HG03565 (cell line): ENCODE results near the gene TXNRD2.

Source experiments
- ATAC-seq: cut with Tn5 transposase; IDR thresholded peaks from one replicate; pipeline ENCODE4 v1.9.1; 2021; ENCODE audit warnings: mild to moderate bottlenecking, moderate library complexity; ENCODE audit not compliant: unreplicated experiment

TXNRD2 gene

GRCh38 chr22:19967850-19968449 is 26.3 kb upstream of the TXNRD2 start:
- ATAC-seq: no peak

DNA sequence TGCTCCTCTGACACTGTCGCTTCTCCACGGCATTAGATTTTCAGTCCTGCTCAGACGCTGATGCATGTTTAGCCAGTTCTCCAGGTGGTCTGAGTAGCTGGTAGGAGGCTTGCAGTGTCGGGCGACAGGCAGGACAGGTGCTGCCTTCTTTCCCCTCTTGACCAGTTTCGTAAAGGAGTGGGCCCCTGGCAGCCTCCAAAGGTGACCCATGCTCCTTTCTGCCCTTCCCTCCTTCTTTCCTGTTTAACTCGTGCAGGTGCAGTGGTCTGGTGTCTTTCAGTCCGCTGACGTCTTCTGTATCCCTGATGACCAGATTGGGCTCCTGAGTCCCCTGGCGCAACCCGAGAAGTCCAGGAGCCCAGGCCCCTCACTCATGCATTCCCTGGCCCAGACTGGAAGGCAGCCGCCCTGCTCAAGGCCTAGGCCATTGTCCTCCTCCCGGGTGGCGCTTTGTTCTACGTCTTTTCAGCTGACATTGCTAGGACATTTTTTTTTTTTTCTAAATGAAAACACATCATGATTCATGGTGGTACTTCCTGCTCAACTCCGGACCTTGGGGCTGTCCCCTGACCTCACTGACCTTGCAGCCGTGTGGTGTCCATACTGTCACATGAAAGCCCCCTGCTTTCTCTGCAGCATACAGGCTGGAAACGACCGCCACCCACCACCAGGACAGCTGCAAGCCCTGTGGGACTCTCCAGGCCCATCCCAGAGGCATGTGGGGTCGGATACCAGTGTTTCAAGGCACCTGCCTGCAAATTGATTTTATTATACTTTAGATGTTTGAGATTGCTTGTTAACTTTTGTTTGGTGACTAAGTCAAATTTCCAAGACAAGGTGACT is 25.5 kb upstream of the TXNRD2 start:
- no peak for ATAC-seq

DNA sequence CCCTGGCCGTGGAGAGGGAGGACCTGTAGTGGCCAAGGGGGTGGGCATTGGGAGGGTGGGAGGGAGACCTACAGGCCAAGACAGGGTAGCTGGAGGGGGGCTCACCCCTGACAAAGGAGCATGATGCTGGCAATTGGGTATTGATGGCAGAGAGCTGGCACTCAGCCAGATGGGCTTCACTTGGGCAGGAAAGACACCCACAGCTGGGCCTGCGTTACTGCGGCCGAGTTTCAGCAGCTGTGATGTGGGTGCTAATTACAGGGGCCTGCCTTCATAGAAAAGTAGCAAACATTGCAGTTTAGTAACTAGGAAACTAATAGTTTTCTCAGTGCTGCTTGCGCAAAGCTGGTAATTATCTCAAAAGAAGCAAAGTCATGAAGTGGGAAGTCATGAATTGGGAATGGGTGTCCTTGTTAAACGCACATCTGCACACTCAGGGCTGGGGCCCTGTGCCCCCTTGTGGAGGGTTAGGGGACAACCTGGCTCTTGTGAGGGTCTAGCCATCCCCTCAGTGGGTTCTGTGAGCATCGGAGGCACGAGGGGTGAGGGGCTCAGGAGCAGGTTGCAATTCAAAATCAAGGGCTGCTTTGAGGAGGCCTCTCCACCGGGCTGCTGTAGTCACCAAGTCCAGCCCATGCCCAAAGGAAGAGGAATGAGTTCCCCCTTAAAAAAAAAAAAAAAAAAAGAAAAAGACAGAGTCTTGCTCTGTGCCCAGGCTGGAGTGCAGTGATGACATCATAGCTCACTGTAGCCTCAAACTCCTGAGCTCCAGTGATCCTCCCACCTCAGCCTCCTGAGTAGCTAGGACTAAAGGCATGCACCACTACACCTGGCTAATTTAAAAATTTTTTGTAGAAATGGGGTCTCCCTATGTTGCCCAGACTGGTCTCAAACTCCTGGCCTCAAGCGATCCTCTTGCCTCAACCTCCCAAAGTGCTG is 24.4 kb upstream of the TXNRD2 start:
- ATAC-seq: no peak

DNA sequence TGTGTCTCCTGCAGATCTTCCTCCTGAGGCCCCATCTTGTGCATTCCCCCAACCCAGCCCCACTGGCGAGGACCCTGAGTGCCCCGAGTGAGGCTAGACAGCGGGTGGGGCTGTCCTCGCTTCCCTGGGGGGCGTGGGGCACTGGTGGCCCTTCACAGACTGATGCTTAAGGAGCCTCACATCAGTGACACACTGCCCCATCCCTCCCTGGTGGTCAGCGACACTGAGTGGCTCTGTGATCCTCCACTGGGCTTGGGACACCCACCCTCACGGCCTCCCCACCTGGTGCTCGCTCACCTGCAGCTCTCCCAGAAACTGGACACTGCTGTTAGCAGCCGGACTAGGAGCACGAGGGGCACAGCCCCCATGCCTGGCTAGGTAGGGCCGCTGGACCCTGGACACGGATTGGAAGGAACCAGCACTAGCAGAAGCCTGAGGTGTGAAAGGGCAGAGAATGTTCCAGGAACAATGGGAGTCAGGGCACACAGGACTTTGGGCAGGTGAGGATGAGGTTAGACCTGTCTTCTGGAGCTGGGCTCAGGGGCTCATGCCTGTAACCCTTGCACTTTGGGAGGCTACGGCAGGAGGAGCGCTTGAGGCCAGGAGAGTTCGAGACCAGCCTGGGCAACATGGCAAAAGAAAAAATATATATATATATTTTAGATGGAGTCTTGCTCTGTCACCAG is 23.2 kb upstream of the TXNRD2 start:
- no peak for ATAC-seq

DNA sequence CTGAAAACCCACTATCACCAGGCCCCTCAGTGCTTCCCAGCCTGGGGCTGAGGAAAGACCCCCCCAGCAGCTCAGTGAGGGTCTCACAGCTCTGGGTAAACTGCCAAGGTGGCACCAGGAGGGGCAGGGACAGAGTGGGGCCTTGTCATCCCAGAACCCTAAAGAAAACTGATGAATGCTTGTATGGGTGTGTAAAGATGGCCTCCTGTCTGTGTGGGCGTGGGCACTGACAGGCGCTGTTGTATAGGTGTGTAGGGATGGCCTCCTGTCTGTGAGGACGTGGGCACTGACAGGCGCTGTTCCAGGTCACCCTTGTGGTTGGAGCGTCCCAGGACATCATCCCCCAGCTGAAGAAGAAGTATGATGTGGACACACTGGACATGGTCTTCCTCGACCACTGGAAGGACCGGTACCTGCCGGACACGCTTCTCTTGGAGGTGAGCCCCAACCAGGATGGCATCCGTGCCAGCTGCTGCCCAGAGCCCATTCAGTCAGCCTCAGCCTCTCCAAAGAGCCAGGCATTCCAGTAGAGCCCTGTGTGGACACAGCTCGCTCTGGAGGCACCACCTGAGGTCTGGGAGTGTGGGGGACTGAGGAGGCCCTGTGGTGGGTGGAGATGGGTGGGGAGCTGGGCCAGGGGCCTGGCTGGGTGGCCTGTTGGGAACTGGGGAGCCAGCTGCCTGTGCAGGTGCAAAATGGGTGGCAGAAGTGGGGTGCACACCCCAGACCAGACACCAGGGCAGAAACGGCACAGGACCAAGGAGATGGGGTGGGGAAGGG is 22.4 kb upstream of the TXNRD2 start:
- no peak for ATAC-seq

GRCh38 chr22:19962909-19963806 is 21.5 kb upstream of the TXNRD2 start:
- no peak for ATAC-seq

- no peak for ATAC-seq
Measured at GRCh38 chr22:19962246-19962908, 20.8 kb upstream of the TXNRD2 start.

DNA sequence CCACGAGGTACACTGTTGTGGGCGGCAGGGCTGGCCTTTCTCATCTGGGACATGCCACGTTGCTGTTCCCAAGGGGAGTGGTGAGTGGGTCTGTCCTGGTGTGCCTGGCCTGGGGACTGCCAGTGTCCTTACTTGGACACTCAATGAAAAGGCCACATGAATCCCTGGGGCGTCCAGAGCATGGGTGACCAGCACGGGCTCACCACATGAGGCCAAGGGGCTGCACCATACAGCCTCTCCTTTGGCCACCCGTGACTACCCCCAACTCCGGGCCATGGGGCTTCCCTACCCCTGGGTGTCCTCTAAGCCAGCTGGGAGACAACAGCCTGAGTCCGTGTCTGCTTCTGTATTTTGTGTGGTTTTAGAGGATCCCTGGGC is 20.2 kb upstream of the TXNRD2 start:
- ATAC-seq: no peak

DNA sequence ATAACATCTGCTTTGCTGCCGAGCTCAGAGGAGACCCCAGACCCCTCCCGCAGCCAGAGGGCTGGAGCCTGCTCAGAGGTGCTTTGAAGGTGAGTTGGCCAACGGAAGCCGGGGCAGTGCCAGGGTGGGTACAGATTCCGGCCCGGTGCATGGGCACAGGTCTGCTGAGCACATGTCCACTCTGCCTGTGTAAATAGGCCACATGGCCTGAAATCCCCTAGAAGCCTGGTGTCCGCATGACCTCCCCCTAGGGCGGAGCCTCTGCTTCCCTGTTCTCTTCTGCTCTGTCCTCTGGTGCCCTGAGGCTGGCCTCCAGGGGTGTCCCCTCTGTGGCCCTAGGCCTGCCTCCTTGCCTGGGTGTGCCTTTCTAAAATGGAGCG is 19.6 kb upstream of the TXNRD2 start:
- ATAC-seq: no peak

GRCh38 chr22:19960491-19961200 is 19.0 kb upstream of the TXNRD2 start:
- ATAC-seq: no peak

DNA sequence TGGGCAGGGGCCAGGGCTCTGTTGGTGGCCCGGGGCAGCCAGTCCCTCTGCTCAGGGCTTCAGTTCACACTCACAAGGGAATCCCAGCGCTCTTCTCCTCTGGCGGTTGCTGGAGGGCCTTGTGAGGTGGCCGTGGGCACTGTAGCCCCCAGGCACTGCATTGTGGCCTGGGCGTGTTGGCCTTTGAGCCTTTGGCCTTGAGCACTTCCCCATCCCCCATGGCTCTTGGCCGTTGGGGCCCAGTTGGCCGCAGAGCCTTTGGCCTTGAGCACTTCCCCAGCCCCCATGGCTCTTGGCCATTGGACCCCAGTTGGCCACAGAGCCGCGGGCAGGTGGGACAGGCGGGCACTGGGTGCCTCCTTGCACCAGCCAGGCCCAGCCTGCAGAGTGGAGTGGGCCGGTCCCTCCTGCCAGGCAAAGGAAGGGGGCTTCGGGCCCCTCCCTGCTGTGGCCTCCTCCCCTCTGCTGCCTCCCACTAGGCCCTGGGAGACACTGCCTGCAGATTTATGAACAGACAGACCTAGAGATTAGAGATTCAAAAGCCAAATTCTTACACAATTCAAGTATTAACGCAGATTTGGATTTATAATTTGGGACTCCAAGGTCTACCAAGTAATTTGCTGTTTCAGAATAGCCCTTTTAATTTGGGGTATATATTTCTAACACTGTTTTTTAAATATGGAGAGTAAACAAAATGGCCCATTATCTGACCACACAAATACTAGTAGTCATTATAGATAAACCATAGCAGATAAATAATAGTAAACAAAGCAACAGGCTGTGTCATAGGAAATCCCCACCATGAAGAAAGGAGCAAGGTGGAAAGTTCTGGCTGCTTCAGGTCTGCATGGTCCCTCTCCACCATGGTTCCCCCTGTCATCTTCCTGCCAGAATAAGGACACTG is 18.2 kb upstream of the TXNRD2 start:
- ATAC-seq: no peak

DNA sequence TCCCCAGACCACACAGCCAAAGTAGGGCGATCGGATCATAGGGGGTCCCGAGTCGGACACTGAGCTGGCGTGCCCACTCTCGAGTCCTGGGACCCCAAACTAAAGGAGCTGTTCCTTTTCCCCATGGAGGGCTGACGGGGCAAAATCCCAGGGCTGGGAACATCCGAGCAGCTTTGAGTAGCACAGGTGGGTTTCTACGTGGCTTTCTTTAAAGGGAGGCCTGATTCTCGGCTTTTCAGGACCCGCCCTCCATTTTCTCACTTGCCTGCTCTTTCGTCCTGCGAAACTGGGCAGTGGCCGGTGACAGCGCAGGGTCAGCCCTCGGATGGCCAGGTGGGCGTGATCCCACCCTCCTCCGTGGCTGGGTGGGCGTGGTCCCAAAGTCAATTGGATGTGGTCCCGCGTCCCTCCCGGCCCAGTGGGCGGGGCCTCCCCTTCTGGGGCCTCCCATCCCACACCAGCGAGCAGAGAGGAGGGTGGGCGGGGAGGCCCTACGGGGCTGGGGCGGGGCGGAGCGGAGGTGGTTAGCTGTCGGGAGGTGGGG is 17.5 kb upstream of the TXNRD2 start:
- ATAC-seq: no peak

GRCh38 chr22:19958083-19959042 is 16.7 kb upstream of the TXNRD2 start:
- no peak for ATAC-seq

- ATAC-seq: no peak
Measured at GRCh38 chr22:19957445-19957844, 15.8 kb upstream of the TXNRD2 start.

DNA sequence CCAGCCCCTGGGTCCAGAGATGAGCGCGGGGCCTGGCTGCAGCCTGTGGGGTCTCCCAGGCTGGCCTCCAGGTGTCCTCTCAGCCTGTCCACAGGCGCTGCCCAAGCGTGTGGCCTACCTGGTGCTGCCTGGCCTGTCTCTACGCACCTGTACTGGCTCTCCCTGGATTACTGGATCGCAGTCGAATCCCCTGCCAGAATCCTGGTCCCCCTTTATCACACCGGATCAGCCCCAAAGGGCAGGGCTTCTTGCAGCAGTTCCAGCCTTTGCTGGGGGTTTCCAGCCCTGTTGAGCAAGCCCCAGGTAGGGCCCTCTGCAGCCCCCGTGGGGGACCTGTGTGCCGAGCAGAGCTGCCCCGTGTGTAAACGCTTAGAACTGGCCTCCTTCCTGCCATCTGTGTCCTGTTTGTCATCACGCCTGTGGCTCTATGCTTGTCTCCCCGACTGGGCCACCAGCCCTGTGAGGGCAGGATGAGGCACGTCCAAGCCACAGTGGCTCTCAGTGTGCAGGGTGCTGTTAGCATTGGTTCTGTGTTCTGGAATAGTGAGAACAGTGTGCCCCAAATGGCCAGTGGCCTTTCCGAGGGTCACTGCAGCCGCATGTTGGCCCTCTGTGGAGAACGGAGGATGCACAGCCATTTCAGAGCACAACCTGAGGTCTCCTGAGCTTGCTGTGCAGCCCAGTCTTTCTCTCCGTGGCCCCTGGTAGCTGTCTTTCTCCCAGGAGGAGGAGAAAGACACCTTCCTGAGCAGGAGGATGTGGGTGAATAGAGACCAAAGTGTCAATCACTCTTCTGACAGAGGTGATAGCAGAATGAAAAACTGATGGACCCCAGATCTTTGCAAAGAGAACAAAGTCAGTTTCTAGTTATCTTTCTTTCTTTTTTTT is 13.9 kb upstream of the TXNRD2 start:
- no peak for ATAC-seq
